Heart left ventricle (tissue), 13 donors: ENCODE data around the gene IGBP1.

Experiments used
- CTCF ChIP-seq, 12 donors: fragments of 200-600 bp; sonication (generic) in 4 of 12; IDR thresholded peaks; one replicate each; pipeline versions ENCODE4 v1.5.0 to v1.8.0; 2018 to 2022; ENCODE audit warnings: antibody characterized with exemption in 12 of 12, mild to moderate bottlenecking in 5 of 12
- POLR2A ChIP-seq, 2 donors: fragments of 450-650 bp; IDR thresholded peaks; one replicate each; pipeline ENCODE4 v1.6.1; 2017; ENCODE audit warnings: antibody characterized with exemption in 2 of 2, mild to moderate bottlenecking in 2 of 2, moderate library complexity in 2 of 2
- donor health status: ischemic (EF 13 %, LVEDD 7.1; RV severe dilation, severe dysfunction).
- donor health status: DM: no; HTN: yes; CAD: no.
- donor health status: DM: no; HTN: no; CAD: no.
- donor health status: ischemic (EF 25% LVEDD 6.9; RV normal size, moderate dysfunction).
- donor health status: ischemic (EF 25% LVEDD 5.7; RV mildly dilated, moderate dysfunction).
- donor health status: ischemic (EF 35%, LVEDD 5.7; RV mildly dilated, moderate dysfunction).
- donor health status: nonischemic (EF 11% LVEDD 7.7; RV severe dilation, severe dysfunction).
- donor health status: DM: yes; HTN: yes; CAD: no.
- donor health status: PGD.
- donor health status: ischemic (EF 29% LVEDD 5.4; RV normal size, mild dysfunction).
- donor health status: nonischemic (EF 23%, LVEDD 6.1; RV moderate dilation, normal function).

DNA sequence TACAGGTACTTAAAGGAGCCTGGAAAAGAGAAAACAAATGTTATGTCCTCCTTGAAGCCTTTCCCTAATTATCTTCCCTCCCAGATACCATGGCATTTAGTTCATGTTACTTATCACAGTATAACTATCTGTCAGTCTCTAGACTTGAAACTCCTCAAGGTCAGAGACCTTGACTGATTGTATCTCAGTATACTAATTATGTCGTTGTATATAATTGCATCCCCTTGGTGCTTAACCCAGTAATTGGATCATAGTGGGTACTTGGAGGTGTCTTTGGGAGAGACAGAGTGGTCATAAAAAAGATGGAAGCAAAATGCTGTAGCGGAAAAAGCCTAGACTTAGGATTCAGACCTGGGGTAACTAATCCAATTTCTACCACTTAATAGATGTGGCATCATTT, 8.1 kb downstream of the IGBP1 start:
- no peak for TF ChIP-seq CTCF (IDR thresholded peaks at IDR 0.05)
- no peak for TF ChIP-seq POLR2A (IDR thresholded peaks at IDR 0.05)
